Stimulated activated naive CD4-positive, alpha-beta T cell (primary cell): Measurements from ENCODE around the gene SPACA7.

Experiments
- DNase-seq, 6 experiments: peaks; one replicate each; lab custom pipeline; 2025; lab: John Stamatoyannopoulos, UW

Gene SPACA7, protein sequence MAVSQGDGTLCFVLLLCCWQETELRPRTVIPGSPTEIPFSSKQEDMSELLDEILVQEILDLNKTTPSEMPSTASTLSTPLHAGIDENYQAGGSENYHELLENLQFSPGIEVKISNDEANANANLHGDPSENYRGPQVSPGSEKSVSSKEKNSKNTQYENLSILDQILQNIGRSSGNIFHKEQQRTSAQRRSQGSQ

DNA sequence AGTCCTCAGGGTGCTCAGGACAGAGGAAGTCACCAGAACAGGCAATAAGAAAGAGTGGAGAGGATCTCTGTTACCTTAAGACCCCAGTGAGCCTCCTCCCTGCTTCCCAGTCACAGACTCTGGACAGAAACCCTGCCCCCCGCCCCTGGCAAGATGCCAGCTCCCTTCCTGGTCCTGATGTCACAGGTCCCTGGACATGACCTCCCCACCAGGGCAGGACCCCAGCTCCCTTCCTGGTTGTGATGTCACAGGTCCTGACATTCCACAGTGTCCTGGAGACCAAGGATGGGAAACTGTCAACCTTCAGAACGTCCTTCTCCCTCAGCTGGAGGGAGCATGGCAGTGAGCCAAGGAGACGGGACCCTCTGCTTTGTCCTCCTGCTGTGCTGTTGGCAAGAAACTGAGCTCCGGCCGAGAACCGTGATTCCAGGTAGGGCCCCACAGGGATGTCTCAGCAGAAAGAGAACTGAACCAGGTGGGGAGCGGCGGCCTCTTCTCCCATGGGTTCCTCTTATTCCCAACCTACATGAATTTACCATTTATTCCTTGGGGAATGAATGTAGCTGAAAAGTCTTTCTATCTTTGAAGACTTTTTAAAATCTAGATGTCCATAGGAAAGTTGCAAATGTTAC lies at the start of gene SPACA7:
SPACA7 (plus strand) TSS at position 306 of the 632 bp plus-strand sequence; CDS start at position 337, 31 bp downstream.
- DNase-seq, result no peak

DNA sequence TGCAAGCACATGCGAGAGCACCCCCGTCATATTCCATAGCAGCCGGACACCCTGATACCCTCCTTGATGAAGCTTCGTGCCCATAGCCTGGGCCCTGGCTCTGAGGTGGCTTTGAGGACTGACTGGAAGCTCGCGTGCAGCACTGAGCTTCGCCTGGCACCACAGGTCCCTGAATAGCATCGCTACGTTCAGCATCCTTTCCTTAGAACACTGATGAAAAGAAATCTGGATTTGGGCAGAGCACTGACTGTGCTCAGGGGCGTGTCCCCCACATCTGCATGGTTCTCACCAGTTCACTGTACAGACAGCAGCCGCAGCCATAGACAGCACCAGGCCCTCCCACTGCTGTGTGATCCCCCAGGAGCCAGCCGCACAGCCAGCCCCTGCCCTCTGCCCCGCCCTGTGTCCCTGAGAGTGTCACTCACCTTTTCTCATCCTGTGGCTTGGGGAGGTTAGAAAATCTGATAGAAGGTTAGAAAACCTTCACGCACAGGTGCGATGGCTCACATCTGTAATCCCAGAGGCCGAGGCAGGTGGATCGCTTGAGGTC lies 49.3 kb upstream of the SPACA7 start:
- DNase-seq, result no peak

DNA sequence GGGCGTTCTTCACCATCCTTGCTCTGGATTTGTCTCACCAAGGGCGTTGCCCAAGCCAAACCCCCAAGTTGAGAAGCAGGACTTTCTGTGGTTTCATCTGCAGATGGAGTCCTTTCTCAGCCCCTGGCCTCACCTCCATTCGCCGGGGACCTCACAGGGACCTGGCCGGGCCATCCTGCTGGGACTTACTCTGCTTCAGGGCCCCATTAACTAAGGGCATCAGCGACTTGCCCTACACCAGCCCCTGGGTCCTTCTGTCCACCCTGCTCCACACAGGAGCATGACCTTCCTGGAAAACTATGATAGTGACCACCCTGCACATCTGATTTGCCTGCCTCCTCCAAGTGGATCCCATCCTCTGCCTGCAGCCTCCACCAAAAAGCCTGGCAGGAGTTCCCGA lies 47.2 kb upstream of the SPACA7 start:
- DNase-seq, result no peak

DNA sequence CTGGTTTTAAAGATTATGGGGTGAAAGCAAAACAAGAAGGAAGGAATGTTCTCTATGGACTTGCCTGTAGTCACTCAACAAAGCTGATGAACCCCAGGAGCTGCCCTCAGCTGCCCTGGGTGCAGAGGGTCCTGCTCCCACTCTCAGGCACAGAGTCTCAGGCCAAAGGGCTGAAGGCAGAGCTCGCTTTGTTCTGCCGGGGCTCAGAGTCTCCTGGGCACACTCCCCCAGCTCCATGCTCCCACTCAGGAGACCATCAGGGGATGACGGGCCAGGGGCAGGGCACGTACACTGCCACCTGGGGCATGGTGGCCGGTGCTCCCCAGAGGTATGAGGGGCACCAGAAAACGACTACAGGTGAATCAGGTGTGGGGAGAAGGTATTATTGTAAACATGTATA lies 46.8 kb upstream of the SPACA7 start:
- no peak for DNase-seq

DNA sequence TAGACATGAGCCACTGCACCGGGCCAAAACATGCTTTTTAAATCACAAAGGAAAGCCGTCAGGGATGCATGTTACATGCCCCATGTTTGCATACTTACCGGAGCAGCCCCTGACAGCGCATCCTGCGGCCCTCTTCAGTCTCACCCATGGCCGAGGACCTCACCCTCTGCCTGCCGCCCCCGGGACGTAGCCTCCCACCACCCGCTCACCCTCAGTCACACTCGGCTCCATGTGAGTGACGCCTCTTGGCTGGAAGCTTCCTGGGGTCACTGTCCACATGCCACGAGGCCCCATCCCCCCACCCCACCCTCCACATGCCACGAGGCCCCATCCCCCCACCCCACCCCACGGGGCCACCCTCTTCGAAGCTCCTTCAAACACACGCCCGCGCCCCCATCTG lies 46.1 kb upstream of the SPACA7 start:
- DNase-seq, result no peak

DNA sequence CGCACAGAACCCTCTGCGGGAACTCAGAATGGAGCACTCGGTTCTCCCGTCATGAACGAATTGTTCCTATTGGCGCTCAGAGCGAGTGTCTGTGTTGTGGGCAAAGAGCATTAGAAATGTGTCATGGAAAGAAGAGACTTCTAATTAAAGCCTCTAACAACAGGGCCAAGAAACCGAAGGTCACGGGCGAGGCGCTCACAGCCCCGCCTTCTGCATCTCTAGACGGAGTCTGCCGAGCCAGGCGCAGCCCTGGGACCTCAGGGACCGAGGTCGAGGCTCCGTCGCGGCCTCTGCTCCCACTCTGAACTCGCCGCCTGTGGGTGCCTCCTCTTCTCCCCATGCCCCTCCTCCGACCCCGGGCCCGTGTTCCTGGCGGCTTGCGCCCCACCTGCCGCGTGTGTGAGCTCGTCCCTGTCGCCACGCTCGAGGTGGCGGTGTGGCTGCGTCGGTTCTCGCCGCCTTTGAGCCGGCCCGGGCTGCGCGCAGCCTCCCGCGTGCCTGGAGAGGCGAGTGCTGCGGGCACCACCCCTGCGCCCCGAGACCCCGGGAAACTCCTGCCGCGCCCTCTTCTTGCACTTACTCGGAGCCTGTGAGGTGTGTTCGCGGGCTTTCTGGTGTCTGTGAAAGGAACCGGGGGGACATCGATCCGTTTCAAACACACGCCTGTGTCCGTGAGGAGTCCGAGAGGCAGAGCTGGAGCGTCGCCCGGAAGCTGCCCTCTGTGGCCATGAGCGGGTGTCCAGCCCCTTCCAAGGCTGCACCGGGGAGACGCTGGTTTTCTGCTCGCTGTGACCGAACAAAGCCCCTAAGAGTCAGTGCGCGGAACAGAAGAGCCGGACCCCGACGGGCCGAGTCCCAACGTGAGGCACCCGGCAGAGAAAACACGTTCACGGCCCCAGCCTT lies 45.4 kb upstream of the SPACA7 start:
- no peak for DNase-seq

DNA sequence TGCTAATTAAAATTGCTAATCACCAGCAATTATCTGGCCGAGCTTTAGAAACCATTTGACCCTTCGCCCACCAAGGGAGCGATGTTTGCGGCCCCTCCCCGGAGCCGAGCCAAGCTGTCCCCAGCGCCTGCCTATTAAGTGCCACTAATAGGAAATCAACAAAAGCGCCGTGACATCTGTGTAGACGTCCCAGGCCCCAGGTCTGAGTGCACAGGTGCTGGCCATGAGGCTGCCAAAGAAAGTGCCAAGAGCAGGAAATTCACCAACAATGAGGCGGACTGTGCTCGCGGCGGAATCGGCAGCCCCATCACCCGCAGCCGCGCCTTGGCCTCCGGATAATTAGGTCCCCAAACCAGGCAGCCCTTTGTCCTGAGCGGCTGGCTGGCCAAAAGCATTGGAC lies 44.5 kb upstream of the SPACA7 start:
- DNase-seq, result no peak

DNA sequence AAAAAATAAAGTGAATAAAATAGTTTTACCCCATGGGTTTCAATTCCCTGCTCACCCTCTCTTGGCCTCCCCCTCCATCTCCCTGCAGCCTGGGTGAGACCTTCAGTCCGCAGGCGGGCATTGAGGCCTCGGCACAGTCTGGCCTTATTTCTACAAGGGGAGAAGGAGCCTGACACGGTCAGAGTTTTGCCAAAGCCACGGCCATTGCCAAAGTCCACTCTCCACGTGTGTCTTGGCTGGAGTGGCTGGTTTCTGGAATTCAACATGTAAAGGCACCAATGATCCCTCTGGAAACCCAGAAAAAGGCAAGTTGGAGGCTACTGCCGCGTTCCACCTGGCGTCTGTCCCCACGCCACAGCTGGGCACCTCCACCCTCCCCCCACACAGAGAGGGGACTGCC lies 43.4 kb upstream of the SPACA7 start:
- DNase-seq, result no peak

DNA sequence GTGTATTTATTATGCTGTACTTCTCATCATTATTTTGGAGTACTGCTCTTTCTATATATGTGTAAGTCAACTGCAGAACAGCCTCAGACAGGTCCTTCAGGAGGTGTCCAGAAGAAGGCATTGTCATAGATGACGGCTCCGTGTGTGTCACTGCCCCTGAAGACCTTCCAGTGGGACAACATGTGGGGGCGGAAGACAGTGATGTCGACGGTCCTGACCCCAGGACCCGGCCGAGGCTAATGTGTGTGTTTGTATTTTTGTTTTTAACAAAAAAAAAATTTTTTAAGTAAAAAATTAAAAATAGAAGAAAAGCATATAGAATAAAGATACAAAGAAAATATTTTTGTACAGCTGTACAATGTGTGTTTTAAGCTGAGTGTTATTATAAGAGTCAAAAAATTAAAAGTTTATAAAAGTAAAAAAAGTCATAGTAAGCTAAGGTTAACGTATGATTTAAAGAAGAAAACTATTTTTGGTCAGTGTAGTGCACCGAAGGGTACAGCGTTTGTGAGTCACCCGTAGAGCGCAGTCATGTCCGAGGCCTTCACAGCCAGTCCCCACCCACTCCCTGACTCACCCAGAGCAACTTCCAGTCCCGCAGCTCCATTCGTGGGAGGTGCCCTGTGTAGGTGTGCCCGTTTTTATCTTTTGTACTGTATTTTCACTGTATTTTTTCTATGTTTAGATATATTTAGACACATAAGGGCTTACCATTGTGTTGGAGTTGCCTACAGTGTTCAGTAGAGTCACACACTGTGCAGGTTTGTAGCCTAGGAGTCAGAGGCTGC lies 42.2 kb upstream of the SPACA7 start:
- no peak for DNase-seq

DNA sequence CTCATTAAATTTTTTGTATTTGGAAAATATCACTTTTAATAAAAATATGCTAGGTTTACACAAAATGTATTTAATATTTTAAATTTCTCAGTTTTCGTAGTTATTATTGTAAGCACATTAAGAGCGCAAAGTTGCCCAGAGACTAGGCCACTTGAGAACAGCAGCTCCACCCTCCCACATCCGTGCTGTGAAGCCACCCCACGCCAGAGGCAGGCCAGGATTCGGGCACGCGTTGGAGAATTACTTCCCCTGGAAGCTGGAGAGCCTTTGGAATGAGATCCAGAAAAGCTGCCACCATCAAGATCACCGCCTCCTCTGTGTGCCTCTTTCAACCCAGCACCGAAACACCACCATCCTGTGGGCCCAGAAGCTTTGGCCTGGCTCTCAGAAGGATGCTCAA lies 41.0 kb upstream of the SPACA7 start:
- DNase-seq, result no peak

DNA sequence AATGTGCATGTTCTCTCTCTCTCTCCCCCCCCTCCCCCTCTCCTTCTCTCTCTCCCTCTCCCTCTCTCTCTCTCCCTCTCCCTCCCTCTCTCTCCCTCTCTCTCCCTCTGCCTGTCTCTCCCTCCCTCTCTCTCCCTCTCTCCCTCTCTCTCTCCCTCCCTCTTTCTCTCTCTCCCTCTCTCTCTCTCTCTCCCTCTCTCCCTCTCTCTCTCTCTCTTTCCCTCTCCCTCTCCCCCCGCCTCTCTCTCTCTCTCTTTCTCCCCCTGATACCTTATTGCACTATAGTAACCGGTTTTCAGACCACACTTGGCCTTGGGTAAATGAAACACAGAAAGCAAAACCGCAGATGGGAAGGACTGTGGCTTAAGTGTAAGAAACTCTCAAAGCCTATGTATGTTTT lies 34.7 kb upstream of the SPACA7 start:
- DNase-seq, result no peak

DNA sequence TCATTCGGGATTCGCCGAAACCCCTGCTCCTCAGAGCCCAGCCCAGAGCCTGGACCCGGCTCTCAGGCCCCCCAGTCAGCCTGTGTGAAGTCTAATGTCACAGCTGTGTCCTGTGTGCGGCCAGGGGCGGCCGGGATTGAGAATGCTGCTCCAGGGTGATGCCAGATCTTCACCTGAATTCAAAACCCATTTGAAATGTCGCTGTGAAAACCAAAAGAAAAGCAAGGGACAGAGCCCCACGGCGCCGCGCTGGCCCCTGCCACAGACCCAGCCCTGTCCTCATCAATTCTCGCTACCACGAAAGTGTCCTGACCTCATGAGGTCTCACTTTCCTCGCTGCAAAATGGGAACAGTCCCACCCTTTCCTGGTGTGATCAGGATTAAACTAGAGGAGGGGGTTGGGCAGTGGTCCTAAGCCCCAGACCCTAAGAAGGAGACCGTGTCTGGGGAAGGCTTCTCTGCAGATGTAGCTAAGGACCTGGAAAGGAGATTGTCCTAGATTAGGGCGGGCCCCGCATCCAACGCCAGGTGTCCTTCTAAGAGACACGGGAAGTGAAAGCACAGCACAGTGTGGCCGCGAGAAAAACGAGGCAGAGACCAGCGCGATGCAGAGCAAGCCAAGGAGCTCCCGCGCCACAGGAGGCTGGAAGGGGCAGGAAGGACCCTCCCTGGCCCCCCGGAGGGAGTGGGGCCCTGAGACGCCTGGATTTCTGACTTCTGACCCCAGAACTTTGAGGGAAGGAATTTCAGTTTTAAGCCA lies 34.0 kb upstream of the SPACA7 start:
- no peak for DNase-seq

DNA sequence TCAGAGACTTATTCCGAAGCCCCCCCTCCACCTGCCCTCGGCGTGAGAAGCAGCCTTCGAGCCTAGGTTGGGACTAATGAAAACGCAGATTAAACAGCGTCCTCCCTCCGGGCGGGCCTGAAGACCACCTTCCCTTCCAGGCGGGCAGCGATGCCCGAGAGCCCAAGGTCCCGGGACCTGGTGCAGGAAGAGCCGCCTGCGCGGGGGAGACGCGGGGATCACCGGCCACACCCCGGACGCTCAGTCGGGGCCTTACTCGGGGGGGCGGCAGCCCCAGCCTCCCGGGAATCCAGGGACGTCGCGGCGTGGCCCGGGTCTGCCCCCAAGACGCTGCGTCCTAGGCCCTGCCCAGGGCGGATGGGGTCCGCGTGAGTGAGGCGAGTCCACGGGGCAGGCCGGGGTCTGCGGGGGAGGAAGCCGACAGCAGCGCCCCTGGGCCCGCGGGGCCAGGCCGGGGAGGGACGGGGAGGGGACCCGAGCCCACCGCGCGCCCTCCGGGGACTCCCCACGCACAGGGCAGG lies 33.3 kb upstream of the SPACA7 start:
- no peak for DNase-seq

DNA sequence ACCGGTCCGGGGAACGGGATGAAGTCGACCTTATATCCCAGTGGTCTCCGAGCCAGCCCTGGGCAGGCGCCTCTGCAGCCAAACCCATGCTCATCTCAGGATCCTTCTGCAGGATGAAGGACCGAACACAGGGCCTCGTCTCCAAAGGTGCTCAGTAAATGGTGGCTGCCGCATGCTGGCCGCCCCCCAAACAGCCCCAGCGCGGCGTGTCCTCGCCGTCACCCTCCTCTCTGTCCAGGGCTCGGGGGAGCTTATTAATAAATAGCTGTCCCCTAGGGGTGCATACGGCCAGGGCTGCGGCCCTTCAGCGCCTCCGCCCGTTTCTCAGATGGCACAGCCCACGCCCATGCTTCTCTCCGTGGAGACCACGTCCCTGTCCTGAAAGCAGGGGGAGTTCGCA lies 32.6 kb upstream of the SPACA7 start:
- no peak for DNase-seq

DNA sequence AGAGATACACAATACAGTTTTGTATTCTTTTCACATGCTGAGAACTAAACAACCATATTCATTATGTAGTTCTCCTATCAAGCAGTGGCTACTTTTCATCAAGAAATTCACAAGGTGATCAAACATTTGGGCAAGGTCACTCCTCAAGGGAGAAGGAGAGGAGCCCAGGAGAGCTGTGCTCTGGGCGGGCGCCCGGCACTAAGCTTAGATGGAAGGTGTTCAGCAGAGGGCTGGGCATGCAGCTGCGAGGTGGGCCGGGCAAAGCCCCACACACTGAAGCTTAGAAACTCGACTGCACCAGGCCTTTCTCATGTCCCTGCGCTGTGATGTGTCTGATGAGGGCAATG lies 30.4 kb upstream of the SPACA7 start:
- no peak for DNase-seq

DNA sequence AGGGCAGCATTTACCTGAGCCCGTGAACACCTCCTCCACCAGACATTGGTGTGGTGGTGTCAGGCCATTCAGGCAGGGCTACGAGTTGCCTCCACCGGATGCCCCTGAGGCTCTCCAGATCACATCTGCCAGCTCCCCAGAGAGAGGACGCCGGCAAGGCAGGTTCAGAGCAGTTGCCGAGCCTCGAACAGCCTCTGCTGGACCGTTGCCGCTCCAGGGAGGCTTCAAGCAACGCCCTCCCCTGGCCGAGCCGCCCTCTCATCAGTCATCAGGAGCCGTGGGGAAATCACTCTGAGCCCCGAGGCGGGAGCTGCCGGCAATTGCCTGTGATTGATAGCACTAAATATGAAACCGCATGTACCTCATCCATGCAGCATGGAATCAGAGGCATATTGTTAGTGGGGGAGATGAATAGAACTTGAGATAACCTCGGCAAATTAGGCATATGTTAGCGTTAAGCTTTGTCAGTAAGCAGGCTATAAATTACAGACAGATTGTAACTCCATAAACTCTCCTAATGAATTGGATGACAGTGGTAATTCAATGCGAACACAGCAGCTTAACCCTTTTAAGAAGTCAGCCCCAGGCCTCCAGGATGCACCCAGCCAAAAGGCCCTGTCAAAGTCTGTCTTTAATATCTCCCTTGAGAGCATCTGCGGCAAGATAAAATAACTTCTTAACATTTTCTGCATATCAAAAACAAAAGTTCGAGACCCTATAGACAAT lies 29.8 kb upstream of the SPACA7 start:
- DNase-seq, result no peak

DNA sequence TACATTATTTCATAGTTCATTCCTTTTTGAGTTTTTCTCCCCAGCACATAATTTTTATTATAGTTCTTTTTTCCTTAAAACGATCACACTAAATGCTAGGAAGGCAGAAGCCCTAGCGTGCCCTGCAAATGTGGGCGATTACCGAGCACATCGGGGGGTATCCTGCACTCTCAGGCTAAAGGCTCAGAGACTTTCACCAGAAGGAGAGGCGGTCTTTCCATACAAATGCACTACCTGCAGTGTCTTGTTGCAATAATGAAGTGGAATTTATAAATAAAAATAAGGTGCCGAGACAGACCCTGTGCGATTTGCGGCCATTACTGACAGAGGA lies 29.3 kb upstream of the SPACA7 start:
- no peak for DNase-seq

DNA sequence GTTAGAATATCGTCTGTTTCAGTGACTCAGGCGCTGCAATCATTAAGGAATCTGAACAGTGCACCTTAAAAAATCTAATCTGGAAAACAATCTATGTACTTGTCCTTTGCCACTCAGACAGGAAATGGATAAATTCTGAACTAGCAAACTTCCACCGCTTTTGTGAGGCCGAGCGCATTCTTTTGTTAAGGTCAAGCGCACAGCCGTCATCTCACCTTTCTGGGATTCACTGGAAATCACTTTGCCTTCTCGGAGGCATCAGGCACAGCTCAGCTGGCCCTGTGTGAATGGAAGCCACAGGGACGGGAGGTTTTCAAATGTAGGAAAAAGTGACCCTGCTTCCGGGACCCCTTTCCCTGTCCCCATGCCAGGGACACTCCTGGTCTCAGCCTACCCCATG lies 28.2 kb upstream of the SPACA7 start:
- DNase-seq, result no peak

DNA sequence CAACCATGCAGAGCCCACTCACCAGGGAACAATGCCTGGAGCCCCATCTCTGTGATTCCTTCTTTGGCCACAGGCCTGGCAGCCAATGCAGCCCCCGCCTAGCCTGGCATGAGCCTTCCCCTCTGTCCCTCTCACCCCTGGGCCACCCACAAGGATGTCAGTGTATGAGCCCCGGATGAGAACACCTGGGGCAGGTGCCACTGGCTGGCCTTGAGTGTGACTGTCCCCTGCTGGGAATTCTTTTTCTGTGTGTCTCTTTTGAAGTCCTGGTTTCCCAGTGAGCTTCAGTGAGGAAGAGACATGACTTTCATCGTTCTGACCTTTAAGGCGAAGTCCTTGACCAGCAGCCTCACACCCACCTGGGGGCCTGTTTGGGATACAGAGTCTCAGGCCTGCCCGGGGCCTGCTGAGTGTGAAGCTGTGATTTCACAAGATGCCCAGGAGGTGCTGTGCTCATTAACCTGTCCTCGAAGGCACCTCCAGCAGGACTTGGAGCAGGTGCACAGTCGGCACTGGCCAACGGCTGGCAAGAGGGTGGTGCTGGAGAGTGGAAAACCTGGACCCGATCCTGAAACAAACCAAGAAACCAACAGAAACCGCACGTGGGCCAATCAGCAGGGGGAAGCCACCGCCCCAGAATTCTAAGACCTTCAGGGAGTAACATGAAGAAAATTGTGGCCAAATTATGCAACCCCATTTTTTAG lies 27.4 kb upstream of the SPACA7 start:
- DNase-seq, result no peak

DNA sequence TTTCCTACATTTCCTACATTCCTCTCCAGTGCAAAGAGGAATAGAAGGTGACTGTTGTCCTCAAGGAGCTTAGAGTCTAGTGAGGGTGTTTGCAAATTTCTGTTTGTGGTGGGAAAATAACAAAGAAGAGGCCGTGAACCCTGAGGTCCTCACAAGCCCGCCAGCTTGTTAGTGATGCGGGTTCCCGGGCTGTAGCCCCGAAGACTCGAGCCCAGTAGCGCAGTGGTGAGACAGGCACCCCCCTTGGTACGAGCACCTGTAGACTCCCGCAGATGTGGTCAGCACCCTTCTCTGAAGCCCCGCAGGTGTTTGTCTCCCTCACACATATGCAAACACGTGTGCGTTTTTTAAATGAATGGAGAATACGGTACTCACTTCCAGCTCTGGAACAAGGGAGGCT lies 26.5 kb upstream of the SPACA7 start:
- DNase-seq, result no peak
